DND-41 (cell line): Measurements from ENCODE around the gene MIA2.

ENCODE experiments used
- EZH2 ChIP-seq: IDR thresholded peaks from 3 replicates; pipeline ENCODE4 v1.6.1; 2012; ENCODE audit warnings: borderline replicate concordance, low read depth, mild to moderate bottlenecking, moderate library complexity, low read length, inconsistent platforms; ENCODE audit not compliant: severe bottlenecking
- TF ChIP-seq, protein P1 (sequence below): IDR thresholded peaks from 2 replicates; pipeline ENCODE4 v1.5.1; 2012; ENCODE audit warnings: borderline replicate concordance, low read length, moderate library complexity, mild to moderate bottlenecking; ENCODE audit not compliant: poor library complexity, severe bottlenecking; ENCODE audit errors: extremely low read depth

DNA sequence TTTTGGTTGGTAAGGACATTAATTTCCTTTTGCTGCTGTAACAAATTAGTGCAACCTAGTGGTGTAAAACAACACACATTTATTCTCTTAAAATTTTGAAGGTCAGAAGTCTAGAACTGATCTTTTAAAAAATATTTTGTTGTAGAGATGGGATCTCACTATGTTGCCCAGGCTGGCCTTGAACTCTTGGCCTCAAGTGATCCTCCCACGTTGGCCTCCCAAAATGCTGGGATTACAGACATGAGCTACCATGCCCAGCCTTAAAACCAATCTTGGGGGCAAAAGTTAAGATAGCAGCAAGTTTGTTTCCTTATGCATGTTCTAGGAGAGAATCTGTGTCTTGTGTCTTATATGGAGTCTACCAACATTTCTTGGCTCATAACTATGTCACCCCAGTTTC, 55.8 kb downstream of the MIA2 start:
- TF ChIP-seq, protein P1, sequence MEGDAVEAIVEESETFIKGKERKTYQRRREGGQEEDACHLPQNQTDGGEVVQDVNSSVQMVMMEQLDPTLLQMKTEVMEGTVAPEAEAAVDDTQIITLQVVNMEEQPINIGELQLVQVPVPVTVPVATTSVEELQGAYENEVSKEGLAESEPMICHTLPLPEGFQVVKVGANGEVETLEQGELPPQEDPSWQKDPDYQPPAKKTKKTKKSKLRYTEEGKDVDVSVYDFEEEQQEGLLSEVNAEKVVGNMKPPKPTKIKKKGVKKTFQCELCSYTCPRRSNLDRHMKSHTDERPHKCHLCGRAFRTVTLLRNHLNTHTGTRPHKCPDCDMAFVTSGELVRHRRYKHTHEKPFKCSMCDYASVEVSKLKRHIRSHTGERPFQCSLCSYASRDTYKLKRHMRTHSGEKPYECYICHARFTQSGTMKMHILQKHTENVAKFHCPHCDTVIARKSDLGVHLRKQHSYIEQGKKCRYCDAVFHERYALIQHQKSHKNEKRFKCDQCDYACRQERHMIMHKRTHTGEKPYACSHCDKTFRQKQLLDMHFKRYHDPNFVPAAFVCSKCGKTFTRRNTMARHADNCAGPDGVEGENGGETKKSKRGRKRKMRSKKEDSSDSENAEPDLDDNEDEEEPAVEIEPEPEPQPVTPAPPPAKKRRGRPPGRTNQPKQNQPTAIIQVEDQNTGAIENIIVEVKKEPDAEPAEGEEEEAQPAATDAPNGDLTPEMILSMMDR, result no peak
- TF ChIP-seq EZH2, result no peak
